Measurements from ENCODE around the gene KLHDC7A. TPM values are rescaled to one million over a fixed set of nuclear protein-coding genes. Genes with fewer than 3 reads are reported as not detected.
A peak's percentile ranks its signal among the peaks of the same experiment; 100 is the strongest.

The KLHDC7A gene
- total RNA-seq, 1 donor from 2014 or later, result not detected

- Mint-ChIP-seq H3K4me3 (no peak overlapping the region), H3K9me3 (no peaks in the 10 kb centered on the region), H3K4me1 (peaks cover 10% of the 10 kb centered on the region), H3K27ac (ENCODE audit: unreplicated experiment) (no peak overlapping the region), H3K27me3 (ENCODE audit: low read depth) (peaks cover 6% of the 10 kb centered on the region), H3K36me3 (ENCODE audit: low read depth) (no peaks in the 10 kb centered on the region)
- no peak for TF ChIP-seq CTCF (conservative IDR thresholded peaks at IDR 0.05)
- no peak for DNase-seq (ENCODE audit: low read depth, low spot score)
Measured at GRCh38 chr1:18484276-18484675, 3.5 kb downstream of the KLHDC7A start.

DNA sequence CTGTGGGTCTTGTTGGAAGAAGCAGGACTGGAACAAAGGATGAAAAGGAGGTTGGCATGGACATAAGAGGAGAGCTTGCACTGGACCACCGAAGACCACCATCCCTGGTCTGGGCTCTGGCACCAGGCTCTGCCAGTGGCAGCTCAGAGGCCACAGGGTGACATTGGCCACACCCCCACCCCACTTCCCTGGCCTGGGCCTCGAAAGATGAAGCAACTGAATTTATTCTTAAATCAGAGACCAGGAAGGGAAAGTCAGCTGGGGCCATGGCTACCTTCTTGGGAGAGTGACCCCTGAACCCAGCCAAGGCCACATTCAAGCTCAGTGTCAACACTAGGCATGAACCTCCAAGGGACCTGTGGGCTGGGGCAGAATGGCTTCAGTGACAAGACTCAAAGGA, 4.0 kb downstream of the KLHDC7A start:
- H3K4me1 Mint-ChIP-seq, result peaks cover 10% of the 10 kb centered on the region
- peaks cover 8% of the 10 kb centered on the region for H3K27me3 Mint-ChIP-seq (ENCODE audit: low read depth)
- H3K36me3 Mint-ChIP-seq (ENCODE audit: low read depth), result no peaks in the 10 kb centered on the region
- no peak for TF ChIP-seq CTCF (conservative IDR thresholded peaks at IDR 0.05)
- no peaks in the 10 kb centered on the region for H3K9me3 Mint-ChIP-seq
- DNase-seq (ENCODE audit: low read depth, low spot score), result no peak
- no peak overlapping the region for H3K4me3 Mint-ChIP-seq
- H3K27ac Mint-ChIP-seq (ENCODE audit: unreplicated experiment), result no peak overlapping the region

DNA sequence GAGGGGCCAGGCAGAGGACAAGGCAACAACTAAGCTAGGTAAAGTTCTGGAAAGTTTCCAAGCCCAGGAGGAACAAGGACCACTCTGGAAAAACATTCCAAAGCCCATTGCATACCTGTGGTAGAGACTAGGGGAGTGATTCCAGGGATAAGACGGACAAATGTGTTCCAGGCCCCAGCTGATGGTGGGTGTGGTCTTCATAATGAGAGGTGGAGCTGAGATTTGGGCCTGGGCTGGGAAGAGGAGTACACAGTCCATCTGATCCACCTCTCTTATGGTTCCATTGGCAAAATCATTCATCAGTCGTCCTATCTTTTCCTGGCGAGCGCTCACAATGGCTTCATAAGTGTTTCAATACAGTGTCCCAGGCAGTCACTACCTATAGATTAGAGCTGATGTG, 4.5 kb downstream of the KLHDC7A start:
- Mint-ChIP-seq H3K36me3 (ENCODE audit: low read depth) (no peaks in the 10 kb centered on the region), H3K27me3 (ENCODE audit: low read depth) (peaks cover 5% of the 10 kb centered on the region), H3K9me3 (no peaks in the 10 kb centered on the region), H3K27ac (ENCODE audit: unreplicated experiment) (no peak overlapping the region), H3K4me1 (peaks cover 10% of the 10 kb centered on the region), H3K4me3 (no peak overlapping the region)
- TF ChIP-seq CTCF (conservative IDR thresholded peaks at IDR 0.05), result no peak
- no peak for DNase-seq (ENCODE audit: low read depth, low spot score)

DNA sequence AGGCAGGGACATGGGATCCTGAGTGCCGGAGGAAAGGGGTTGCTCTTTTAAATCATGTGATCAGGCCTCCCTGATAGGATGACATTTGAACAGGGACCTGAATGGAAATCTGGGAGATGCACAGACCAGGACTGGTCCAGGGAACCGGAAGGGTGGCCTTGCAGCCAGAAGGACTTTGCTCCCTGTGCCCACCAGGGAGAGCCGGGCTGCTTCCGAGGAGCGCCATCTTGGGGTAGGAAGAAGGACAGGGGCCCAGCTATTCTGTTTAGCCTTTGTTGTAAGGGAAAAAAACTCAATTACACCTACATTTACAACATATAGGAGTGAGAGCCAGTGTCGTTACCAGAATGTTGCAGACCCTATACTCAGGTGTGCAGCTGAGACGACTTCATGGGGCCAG, 5.5 kb downstream of the KLHDC7A start:
- H3K4me1 Mint-ChIP-seq, result peaks cover 10% of the 10 kb centered on the region
- TF ChIP-seq CTCF (conservative IDR thresholded peaks at IDR 0.05), result peak; percentile 39
- no peaks in the 10 kb centered on the region for H3K36me3 Mint-ChIP-seq (ENCODE audit: low read depth)
- peak; percentile 13 for DNase-seq (ENCODE audit: low read depth, low spot score)
- H3K9me3 Mint-ChIP-seq, result no peaks in the 10 kb centered on the region
- H3K4me3 Mint-ChIP-seq, result no peak overlapping the region
- peak overlapping the region; percentile 71 for H3K27ac Mint-ChIP-seq (ENCODE audit: unreplicated experiment)
- H3K27me3 Mint-ChIP-seq (ENCODE audit: low read depth), result peaks cover 9% of the 10 kb centered on the region

- H3K36me3 Mint-ChIP-seq (ENCODE audit: low read depth), result no peaks in the 10 kb centered on the region
- peaks cover 27% of the 10 kb centered on the region for H3K27me3 Mint-ChIP-seq (ENCODE audit: low read depth)
- H3K27ac Mint-ChIP-seq (ENCODE audit: unreplicated experiment), result no peak overlapping the region
- TF ChIP-seq CTCF (conservative IDR thresholded peaks at IDR 0.05), result no peak
- H3K4me3 Mint-ChIP-seq, result no peak overlapping the region
- no peak for DNase-seq (ENCODE audit: low read depth, low spot score)
- peaks cover 4% of the 10 kb centered on the region for H3K9me3 Mint-ChIP-seq
- H3K4me1 Mint-ChIP-seq, result peaks cover 10% of the 10 kb centered on the region
Measured at GRCh38 chr1:18489417-18490143, 8.8 kb downstream of the KLHDC7A start.

Measured in neural crest cell (in vitro differentiated cells).